Loucy (cell line): ENCODE results near the gene PLCL1.

Experiments used
- EZH2phosphoT487 ChIP-seq: fragments of 200-600 bp; IDR thresholded peaks from 2 replicates; pipeline ENCODE4 v1.6.1; 2018; ENCODE audit warnings: antibody characterized with exemption, mild to moderate bottlenecking, moderate library complexity, borderline replicate concordance
- TF ChIP-seq, protein P1 (sequence below): fragments of 200-600 bp; sonication (generic); conservative IDR thresholded peaks from 2 replicates; pipeline ENCODE4 v1.5.1; 2014; ENCODE audit warnings: mild to moderate bottlenecking, antibody characterized with exemption, low read length

GRCh38 chr2:198053148-198053547 is 248.8 kb downstream of the PLCL1 start:
- TF ChIP-seq, protein P1, sequence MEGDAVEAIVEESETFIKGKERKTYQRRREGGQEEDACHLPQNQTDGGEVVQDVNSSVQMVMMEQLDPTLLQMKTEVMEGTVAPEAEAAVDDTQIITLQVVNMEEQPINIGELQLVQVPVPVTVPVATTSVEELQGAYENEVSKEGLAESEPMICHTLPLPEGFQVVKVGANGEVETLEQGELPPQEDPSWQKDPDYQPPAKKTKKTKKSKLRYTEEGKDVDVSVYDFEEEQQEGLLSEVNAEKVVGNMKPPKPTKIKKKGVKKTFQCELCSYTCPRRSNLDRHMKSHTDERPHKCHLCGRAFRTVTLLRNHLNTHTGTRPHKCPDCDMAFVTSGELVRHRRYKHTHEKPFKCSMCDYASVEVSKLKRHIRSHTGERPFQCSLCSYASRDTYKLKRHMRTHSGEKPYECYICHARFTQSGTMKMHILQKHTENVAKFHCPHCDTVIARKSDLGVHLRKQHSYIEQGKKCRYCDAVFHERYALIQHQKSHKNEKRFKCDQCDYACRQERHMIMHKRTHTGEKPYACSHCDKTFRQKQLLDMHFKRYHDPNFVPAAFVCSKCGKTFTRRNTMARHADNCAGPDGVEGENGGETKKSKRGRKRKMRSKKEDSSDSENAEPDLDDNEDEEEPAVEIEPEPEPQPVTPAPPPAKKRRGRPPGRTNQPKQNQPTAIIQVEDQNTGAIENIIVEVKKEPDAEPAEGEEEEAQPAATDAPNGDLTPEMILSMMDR = no peak
- TF ChIP-seq EZH2phosphoT487 = no peak
